ENCODE measurements around the gene SS18L1. TPM values are rescaled to one million over a fixed set of nuclear protein-coding genes. Genes with fewer than 3 reads are reported as not detected.

The SS18L1 gene
- polyA plus RNA-seq, 1 of the 3 experiments (the other 2 are of a cell fraction): 10.7 TPM

DNA sequence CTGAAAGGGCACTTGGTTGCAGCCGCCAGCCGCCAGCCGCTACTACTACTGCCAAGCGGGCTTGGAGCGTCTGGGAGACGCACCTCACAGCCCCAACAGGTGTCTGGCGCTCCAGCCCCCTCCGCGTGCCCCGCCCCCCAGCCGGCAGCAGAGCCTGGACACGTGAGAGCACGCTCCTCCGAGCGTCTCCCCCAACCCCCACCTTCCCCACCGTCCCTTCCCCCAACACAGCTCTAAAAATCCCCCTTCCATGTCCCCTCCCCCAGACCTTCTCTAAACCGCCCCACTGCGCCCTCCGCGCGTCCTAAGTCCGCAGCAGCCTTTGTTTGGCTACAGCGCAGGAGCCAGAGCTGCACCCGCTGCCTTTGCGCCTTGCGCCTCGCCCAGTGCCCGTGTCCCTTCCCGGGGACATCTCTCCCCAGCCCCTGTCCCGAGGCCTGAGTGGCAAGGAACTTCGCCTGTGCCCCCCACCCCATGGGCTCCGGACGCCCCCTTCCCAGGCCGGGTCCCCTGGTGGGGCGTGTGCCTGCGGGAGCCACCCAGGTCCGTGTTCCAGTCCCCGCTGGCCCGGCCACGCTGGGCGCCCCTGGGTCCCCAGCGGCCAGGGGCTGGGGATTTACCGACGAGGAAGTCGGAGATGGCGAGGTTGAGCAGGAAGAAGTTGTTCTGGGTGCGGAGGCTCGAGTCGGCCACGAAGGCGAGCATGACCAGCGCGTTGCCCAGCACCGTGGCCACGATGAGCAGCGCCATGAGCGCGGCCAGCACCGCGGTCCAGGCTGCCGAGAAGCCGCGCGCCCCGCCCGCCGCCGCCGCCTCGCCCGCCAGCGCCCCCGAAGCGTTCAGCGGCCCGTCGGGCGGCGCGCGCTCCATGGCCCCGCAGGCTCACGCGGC, 75.8 kb downstream of the SS18L1 start:
- H3K27ac ChIP-seq (ENCODE audit: low read depth in 2 of 2, low read length in 1 of 2): no peak overlapping the region
- POLR2A ChIA-PET: interaction anchor here (1.0 to 1.2 kb wide), 2 partner anchors 16 to 149 kb away, joined by 3 to 5 read pairs; no protein-coding TSS in a partner anchor
- H3K4me2 ChIP-seq: peak overlapping the region; percentile 52; the same call in 1 of the 2 replicates
- TF ChIP-seq MXI1 (IDR thresholded peaks at IDR 0.05; ENCODE audit: low read depth, low read length): peak; percentile 26; the same call in 1 of the 2 replicates
- no peak for TF ChIP-seq MEF2A (IDR thresholded peaks at IDR 0.05; ENCODE audit: borderline replicate concordance, low read depth)
- no peaks in the 10 kb centered on the region for H3K36me3 ChIP-seq (replicated peaks in 1 of 2; ENCODE audit: control insufficient read depth in 1 of 2, insufficient read depth in 2 of 2, low read length in 1 of 2)
- no peak overlapping the region for H3K9ac ChIP-seq
- CTCF ChIA-PET: interaction anchor here (1.1 to 1.5 kb wide), 3 partner anchors 8 to 83 kb away, joined by 3 to 4 read pairs (median 3); no protein-coding TSS in a partner anchor
- no peaks in the 10 kb centered on the region for H3F3A ChIP-seq (replicated peaks; ENCODE audit: insufficient read depth)
- no peaks in the 10 kb centered on the region for H3K9me2 ChIP-seq
- 3% methylated on average over 22 of the region's 84 CpGs for WGBS (ENCODE audit: low lambda C conversion rate)
- peak; percentile 74 for DNase-seq
- no peaks in the 10 kb centered on the region for H3K9me3 ChIP-seq
- peaks cover 34% of the 10 kb centered on the region for H3K27me3 ChIP-seq (ENCODE audit: insufficient read depth)
- H3K4me3 ChIP-seq (ENCODE audit: low read depth in 2 of 2, low read length in 1 of 2): peak overlapping the region in 1 of 2 experiments; percentile 40; a peak in 3 of 4 replicates
- no peak overlapping the region for H2AFZ ChIP-seq (ENCODE audit: low read depth)
- H3K4me1 ChIP-seq (ENCODE audit: control insufficient read depth in 1 of 2, insufficient read depth in 2 of 2, low read depth in 1 of 2, low read length in 1 of 2): peaks cover 0 to 16% of the 10 kb centered on the region in 2 experiments; a peak in 1 of 4 replicates
- 0 out of 2 replicates have a peak, but pooled peaks cover 8% of the 10 kb centered on the region for H4K20me1 ChIP-seq (ENCODE audit: insufficient read depth)
- H3K79me2 ChIP-seq (ENCODE audit: insufficient read depth): no peaks in the 10 kb centered on the region

DNA sequence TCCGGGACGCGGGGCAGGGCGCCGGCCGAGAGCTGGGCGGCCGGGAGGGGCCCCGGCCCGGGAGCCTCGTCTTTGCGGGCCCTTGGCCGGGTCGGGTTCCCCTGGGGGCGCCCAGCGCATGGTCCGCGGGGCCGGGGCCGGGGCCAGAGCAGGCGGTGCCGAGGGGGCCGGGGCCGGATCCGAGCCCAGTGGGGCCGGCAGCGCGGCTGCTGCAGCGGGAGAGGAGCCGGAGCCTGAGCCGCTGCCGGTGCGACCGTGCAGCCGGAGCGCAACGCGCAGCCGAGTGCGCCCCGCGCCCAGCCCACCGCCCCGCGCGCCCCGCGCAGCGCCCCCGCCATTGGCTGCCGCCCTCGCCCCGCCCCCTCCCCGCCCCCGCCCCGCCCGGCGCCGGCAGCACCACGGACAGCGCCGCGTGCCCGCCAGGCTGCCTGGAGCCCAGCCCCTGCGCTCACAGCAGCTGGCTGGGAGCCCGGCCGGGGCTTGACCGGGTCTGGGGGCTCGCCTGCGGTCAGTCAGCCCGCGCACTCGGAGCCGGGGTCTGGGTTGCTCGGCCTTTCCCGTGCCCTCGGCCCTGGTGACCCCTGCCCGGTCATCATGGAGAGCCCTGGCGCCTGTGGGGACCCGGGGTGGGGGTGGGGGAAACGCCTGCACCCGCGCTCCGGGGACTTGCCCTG, 76.6 kb downstream of the SS18L1 start, which contains the start of gene HRH3:
Gene HRH3, minus strand, starts transcription at position 287 of the 674 bp plus-strand sequence. CDS start 308 bp downstream, outside the sequence.
- H3K4me2 ChIP-seq: peak within 1 kb of the TSS; percentile 67; the same call in 1 of the 2 replicates
- no peaks in the 10 kb centered on the region for H3K9me2 ChIP-seq
- TF ChIP-seq GATA2 (CRISPR knock-in tag; IDR thresholded peaks at IDR 0.05) (no peak), CHD2 (IDR thresholded peaks at IDR 0.05; ENCODE audit: low read length, partially characterized antibody) (no peak), NRF1 (IDR thresholded peaks at IDR 0.05; ENCODE audit: low read depth, low read length) (peak; percentile 14; the same call in 1 of the 2 replicates), REST (IDR thresholded peaks at IDR 0.05; ENCODE audit: low read depth, low read length) (peak; percentile 93)
- WGBS (ENCODE audit: low lambda C conversion rate): 0% methylated on average over 10 of the region's 84 CpGs
- H4K20me1 ChIP-seq (ENCODE audit: insufficient read depth): 0 out of 2 replicates have a peak, but pooled peaks cover 8% of the 10 kb centered on the region
- no peaks in the 10 kb centered on the region for H3F3A ChIP-seq (replicated peaks; ENCODE audit: insufficient read depth)
- H3K4me1 ChIP-seq (ENCODE audit: control insufficient read depth in 1 of 2, insufficient read depth in 2 of 2, low read depth in 1 of 2, low read length in 1 of 2): peaks cover 0 to 16% of the 10 kb centered on the region in 2 experiments; a peak in 1 of 4 replicates
- H3K9ac ChIP-seq: no peak within 1 kb of the TSS
- H3K9me3 ChIP-seq: no peaks in the 10 kb centered on the region
- no peaks in the 10 kb centered on the region for H3K36me3 ChIP-seq (replicated peaks in 1 of 2; ENCODE audit: control insufficient read depth in 1 of 2, insufficient read depth in 2 of 2, low read length in 1 of 2)
- DNase-seq: peak; percentile 97
- peak within 1 kb of the TSS in 1 of 2 experiments; percentile 40; a peak in 3 of 4 replicates for H3K4me3 ChIP-seq (ENCODE audit: low read depth in 2 of 2, low read length in 1 of 2)
- ChIA-PET POLR2A (interaction anchor here (1.0 to 1.2 kb wide), 2 partner anchors 15 to 148 kb away, joined by 3 to 5 read pairs; no protein-coding TSS in a partner anchor), CTCF (no interaction called here)
- no peak within 1 kb of the TSS for H2AFZ ChIP-seq (ENCODE audit: low read depth)
- peaks cover 40% of the 10 kb centered on the region for H3K27me3 ChIP-seq (ENCODE audit: insufficient read depth)
- no peak within 1 kb of the TSS for H3K27ac ChIP-seq (ENCODE audit: low read depth in 2 of 2, low read length in 1 of 2)
- H3K79me2 ChIP-seq (ENCODE audit: insufficient read depth): no peaks in the 10 kb centered on the region

Data from SK-N-SH (cell line).